Urinary bladder (tissue), 4 donors: ENCODE data around the gene IFITM1. TPM values are rescaled to one million over a fixed set of nuclear protein-coding genes. Genes with fewer than 3 reads are reported as not detected.
"Not testable (repeated sequence)": the region's sequence is repeated elsewhere in the genome, so short reads cannot be mapped to it uniquely, and the experiment has no call there.

Experiments
- DNase-seq: peaks from one replicate; pipeline ENCODE4 v3.0.0-alpha.2; 2015; ENCODE audit errors: extremely low spot score
- H3K27ac ChIP-seq: one replicate; pipeline ENCODE4 v1.5.1; 2013; ENCODE audit warnings: low read depth, mild to moderate bottlenecking, moderate library complexity
- H3K36me3 ChIP-seq: one replicate; pipeline ENCODE4 v1.6.1; 2013; ENCODE audit warnings: mild to moderate bottlenecking, moderate library complexity; ENCODE audit not compliant: insufficient read depth
- H3K4me1 ChIP-seq: one replicate; pipeline ENCODE4 v1.6.1; 2013; ENCODE audit warnings: mild to moderate bottlenecking, moderate library complexity; ENCODE audit not compliant: insufficient read depth
- H3K4me3 ChIP-seq: one replicate; pipeline ENCODE4 v1.5.1; 2013; ENCODE audit warnings: low read depth, low read length
- WGBS: extraction: QIAGEN DNeasy Blood & Tissue Kit; methylation state at CpG from one replicate; pipeline ENCODE4 v1.1.7; 2013; 5-methylcytosine and 5-hydroxymethylcytosine counted together
- polyA plus RNA-seq: library from polyadenylated mRNA; stranded (reverse); fragments of 200-250 nt; gene quantifications from one replicate; pipeline ENCODE4 v1.2.3, GENCODE V29; 2013
- total RNA-seq: library from RNA; depleted of rRNA; stranded (reverse); fragments of >200 nt; gene quantifications from one replicate; pipeline ENCODE4 v1.2.3, GENCODE V29; 2014
- donor health status: healthy with polysubstance abuse.
- donor health status: healthy.

IFITM1 gene
- total and polyA plus RNA-seq, 2 donors = 20.9 to 599 TPM

DNA sequence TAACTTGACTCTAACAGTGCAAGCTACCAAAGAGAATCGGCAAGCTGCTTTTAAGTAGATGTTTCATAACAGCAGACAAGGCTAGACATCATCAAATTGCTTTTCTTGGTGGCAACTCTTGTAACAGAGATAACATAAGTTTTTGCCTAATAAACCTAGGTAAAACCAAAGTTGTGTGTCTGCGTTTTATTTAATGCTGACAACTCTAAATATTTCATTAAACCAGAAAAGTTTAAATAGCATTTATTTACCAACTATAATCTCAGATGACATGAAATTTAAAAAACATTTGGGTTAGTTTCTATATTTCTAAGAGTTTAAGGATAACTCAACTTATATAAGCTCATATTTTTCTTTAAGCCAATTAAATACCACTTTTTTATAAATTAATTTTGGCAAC, 26.1 kb downstream of the IFITM1 start:
- H3K4me3 ChIP-seq = no peak overlapping the region
- DNase-seq = no peak

GRCh38 chr11:340539-341512, 27.0 kb downstream of the IFITM1 start:
- no peak for DNase-seq
- no peaks in the 10 kb centered on the region for H3K4me1 ChIP-seq
- WGBS = 84% methylated on average over 5 of the region's 5 CpGs

More for the DNA sequence above, 26.1 kb downstream of the IFITM1 start:
- Histone ChIP-seq H3K36me3 (no peaks in the 10 kb centered on the region), H3K4me1 (no peaks in the 10 kb centered on the region), H3K27ac (no peak overlapping the region)
- WGBS = 92% methylated on average over 2 of the region's 2 CpGs

GRCh38 chr11:342328-342727, 28.5 kb downstream of the IFITM1 start:
- Histone ChIP-seq H3K4me3 (no peak overlapping the region), H3K4me1 (no peaks in the 10 kb centered on the region), H3K27ac (no peak overlapping the region), H3K36me3 (no peaks in the 10 kb centered on the region)
- 79% methylated on average over 3 of the region's 3 CpGs for WGBS
- DNase-seq = no peak

More at GRCh38 chr11:340539-341512, 27.0 kb downstream of the IFITM1 start:
- Histone ChIP-seq H3K4me3 (no peak overlapping the region), H3K36me3 (no peaks in the 10 kb centered on the region), H3K27ac (no peak overlapping the region)

DNA sequence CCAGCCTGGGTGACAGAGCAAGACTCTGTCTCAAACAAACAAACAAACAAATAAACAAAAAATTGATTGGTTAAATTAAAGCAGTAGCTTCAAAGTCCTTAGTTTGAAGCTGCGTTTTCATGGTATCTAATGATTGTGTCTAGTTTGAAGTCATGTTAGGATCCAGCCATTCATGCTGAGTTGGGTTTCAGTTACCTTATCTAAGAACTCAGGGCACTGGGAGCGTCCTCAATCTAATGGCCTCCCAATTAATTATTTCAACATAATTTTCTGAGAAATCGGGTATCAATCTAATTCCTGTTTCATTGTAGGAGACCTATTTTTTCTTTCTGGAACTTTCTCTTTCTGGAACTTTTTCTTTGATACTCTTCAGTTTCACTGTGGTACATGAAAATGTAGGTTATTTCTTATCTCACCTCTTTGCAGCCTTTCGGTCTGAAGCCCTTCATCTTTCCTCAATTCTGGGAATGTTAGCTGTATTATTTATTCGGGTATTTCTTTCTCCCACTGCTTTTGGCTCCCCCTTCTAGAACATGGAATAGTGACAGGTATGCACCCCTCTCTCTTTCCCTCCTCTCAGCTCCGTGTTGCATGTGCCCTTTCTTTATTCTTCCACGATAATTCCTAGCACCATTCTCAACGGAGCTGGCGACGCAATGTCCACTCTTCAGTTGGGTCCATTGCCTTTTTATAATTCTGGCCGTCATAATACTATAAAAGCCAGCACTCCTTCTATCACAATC, 31.2 kb downstream of the IFITM1 start:
- Histone ChIP-seq H3K4me1 (no peaks in the 10 kb centered on the region), H3K4me3 (no peak overlapping the region), H3K36me3 (no peaks in the 10 kb centered on the region), H3K27ac (no peak overlapping the region)
- no peak for DNase-seq
- WGBS = 91% methylated on average over 11 of the region's 11 CpGs

- Histone ChIP-seq H3K4me1 (no peaks in the 10 kb centered on the region), H3K4me3 (no peak overlapping the region), H3K27ac (no peak overlapping the region), H3K36me3 (no peaks in the 10 kb centered on the region)
- DNase-seq = no peak
- WGBS = 73% methylated on average over 3 of the region's 3 CpGs
Measured at GRCh38 chr11:346529-346928, 32.7 kb downstream of the IFITM1 start.

DNA sequence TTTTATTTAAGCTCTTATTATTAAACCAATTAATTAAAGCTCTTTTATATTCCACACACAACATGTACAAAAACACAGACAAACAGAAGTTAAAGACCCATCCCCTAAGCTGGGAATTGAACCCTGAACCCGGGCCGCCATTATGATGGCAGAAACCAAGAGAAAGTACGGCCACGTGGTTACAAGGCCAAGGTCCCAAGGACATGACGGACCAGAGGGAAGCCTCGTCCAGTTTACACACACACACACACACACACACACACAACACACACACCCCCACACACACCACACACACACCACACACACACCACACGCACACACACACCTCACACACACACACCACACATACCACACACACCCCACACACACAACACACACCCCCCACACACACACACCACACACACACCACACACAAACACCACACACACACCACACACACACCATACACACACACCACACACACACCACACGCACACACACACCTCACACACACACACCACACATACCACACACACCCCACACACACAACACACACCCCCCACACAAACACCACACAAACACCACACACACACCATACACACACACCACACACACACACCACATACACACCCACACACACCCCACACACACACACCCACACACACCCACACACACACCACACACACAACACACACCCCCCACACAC, 35.6 kb downstream of the IFITM1 start:
- WGBS = 93% methylated on average over 8 of the region's 8 CpGs
- not testable (repeated sequence) for H3K4me3 ChIP-seq, H3K27ac ChIP-seq, H3K36me3 ChIP-seq, H3K4me1 ChIP-seq, DNase-seq

GRCh38 chr11:350033-350722, 36.3 kb downstream of the IFITM1 start:
- not testable (repeated sequence) for DNase-seq, H3K4me3 ChIP-seq, H3K36me3 ChIP-seq, H3K4me1 ChIP-seq, H3K27ac ChIP-seq
- WGBS = 65% methylated on average over 16 of the region's 16 CpGs

GRCh38 chr11:350723-351255, 36.9 kb downstream of the IFITM1 start:
- DNase-seq = no peak
- 60% methylated on average over 18 of the region's 18 CpGs for WGBS

DNA sequence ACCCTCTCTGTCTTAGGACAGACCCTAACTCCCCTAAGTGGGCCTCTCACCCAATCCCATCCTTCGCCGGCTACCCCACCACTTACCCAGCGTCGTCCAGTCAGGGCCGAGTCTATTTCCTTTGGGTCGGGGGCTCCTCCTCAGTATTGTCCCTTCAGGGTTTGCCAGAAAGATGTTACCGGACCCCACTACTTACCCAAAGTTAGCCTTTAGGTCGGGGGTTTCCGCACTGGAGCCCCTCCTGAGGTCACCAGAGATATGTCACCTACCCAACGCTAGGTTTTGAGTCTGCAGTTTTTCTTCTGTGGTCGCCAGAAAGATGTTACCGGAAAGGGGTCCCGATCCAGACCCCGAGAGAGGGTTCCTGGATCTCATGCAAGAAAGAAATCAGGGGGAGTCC, 37.6 kb downstream of the IFITM1 start:
- Histone ChIP-seq H3K4me3 (no peak overlapping the region), H3K36me3 (no peaks in the 10 kb centered on the region), H3K4me1 (no peaks in the 10 kb centered on the region), H3K27ac (no peak overlapping the region)
- WGBS = 97% methylated on average over 14 of the region's 14 CpGs
- DNase-seq = no peak

More at GRCh38 chr11:350723-351255, 36.9 kb downstream of the IFITM1 start:
- no peaks in the 10 kb centered on the region for H3K4me1 ChIP-seq
- no peak overlapping the region for H3K27ac ChIP-seq
- H3K4me3 ChIP-seq = no peak overlapping the region
- H3K36me3 ChIP-seq = no peaks in the 10 kb centered on the region

GRCh38 chr11:352456-353031, 38.7 kb downstream of the IFITM1 start:
- Histone ChIP-seq H3K4me1 (no peaks in the 10 kb centered on the region), H3K27ac (peak overlapping the region; percentile 86), H3K4me3 (no peak overlapping the region), H3K36me3 (no peaks in the 10 kb centered on the region)
- 87% methylated on average over 12 of the region's 12 CpGs for WGBS
- no peak for DNase-seq

DNA sequence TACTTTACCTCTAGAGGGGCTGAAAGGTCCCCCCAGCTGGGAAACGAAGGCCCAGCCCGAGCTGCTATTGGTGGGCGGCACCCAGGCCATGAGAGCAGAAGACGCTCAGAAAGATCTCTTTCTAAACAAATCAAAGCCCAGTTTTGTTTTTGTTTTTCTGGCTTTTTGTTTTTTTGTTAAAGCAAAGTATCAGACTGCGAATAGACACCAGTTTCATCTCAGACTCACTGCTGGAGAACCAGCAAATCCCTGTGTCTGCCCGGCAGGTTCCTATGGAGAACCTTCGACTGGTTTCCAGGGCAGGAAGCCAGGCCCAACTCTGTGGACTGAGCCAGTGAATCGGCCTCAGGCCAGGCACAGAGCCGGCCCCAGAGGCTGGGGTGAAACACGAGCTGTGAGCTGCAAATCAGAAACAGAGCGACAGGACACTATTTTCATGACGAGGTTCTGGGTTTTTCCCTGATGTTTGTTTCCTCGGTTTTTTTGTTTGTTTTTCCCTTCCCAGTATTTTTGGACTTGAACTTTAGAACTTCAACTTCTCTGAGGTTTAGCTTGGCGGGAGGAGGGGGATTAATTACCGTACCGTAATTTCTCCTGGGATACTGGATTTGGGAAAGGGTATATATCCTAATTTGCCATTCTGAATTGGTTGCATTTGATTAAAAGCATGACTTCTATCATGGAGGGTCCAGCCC, 39.5 kb downstream of the IFITM1 start:
- Histone ChIP-seq H3K36me3 (no peaks in the 10 kb centered on the region), H3K4me3 (no peak overlapping the region), H3K27ac (peak overlapping the region; percentile 86), H3K4me1 (no peaks in the 10 kb centered on the region)
- 19% methylated on average over 16 of the region's 16 CpGs for WGBS
- no peak for DNase-seq
